Islet precursor cell (in vitro differentiated cells): Measurements from ENCODE around the gene CHN1.

Experiments used
- DNase-seq: peaks from one replicate; pipeline ENCODE4 v3.0.0-alpha.2; 2018

Gene CHN1

GRCh38 chr2:174918886-174919526 lies 86.2 kb downstream of the CHN1 start:
- no peak for DNase-seq

GRCh38 chr2:174916270-174916930 lies 88.8 kb downstream of the CHN1 start:
- no peak for DNase-seq

GRCh38 chr2:174914853-174915760 lies 90.1 kb downstream of the CHN1 start:
- no peak for DNase-seq

GRCh38 chr2:174908284-174908683 lies 96.9 kb downstream of the CHN1 start:
- DNase-seq = no peak

- no peak for DNase-seq
Observed at GRCh38 chr2:174903264-174903556, 102.0 kb downstream of the CHN1 start.

- DNase-seq = no peak
Observed at GRCh38 chr2:174902506-174903263, 102.5 kb downstream of the CHN1 start.

GRCh38 chr2:174901075-174901474 lies 104.1 kb downstream of the CHN1 start:
- DNase-seq = no peak

GRCh38 chr2:174897286-174897685 lies 107.9 kb downstream of the CHN1 start:
- DNase-seq = no peak

- no peak for DNase-seq
Observed at GRCh38 chr2:174893018-174893417, 112.2 kb downstream of the CHN1 start.

- no peak for DNase-seq
Observed at GRCh38 chr2:174892546-174892945, 112.6 kb downstream of the CHN1 start.

GRCh38 chr2:174888646-174889271 lies 116.4 kb downstream of the CHN1 start:
- peak; percentile 75 for DNase-seq

- DNase-seq = no peak
Observed at GRCh38 chr2:174888146-174888545, 117.0 kb downstream of the CHN1 start.

- DNase-seq = no peak
Observed at GRCh38 chr2:174882416-174882815, 122.8 kb downstream of the CHN1 start.

GRCh38 chr2:174881678-174882077 lies 123.5 kb downstream of the CHN1 start:
- DNase-seq = no peak

- no peak for DNase-seq
Observed at GRCh38 chr2:174878537-174879147, 126.5 kb downstream of the CHN1 start.

- no peak for DNase-seq
Observed at GRCh38 chr2:174877751-174878150, 127.4 kb downstream of the CHN1 start.

GRCh38 chr2:174877301-174877700 lies 127.9 kb downstream of the CHN1 start:
- no peak for DNase-seq

GRCh38 chr2:174874085-174874484 lies 131.1 kb downstream of the CHN1 start:
- no peak for DNase-seq

GRCh38 chr2:174873471-174873870 lies 131.7 kb downstream of the CHN1 start:
- DNase-seq = no peak

GRCh38 chr2:174870787-174871186 lies 134.4 kb downstream of the CHN1 start:
- no peak for DNase-seq

GRCh38 chr2:174868878-174869277 lies 136.3 kb downstream of the CHN1 start:
- DNase-seq = no peak

GRCh38 chr2:174866421-174866820 lies 138.8 kb downstream of the CHN1 start:
- DNase-seq = no peak
